Glomerular visceral epithelial cell (primary cell): ENCODE data around the gene ZNF217.
"Not testable (repeated sequence)": the region's sequence is repeated elsewhere in the genome, so short reads cannot be mapped to it uniquely, and the experiment has no call there.

Source experiments
- DNase-seq: peaks from one replicate; pipeline ENCODE4 v3.0.0-alpha.2; 2016; ENCODE audit errors: extremely low spot score

The ZNF217 gene

GRCh38 chr20:53583660-53584549 is 9.7 kb downstream of the ZNF217 start:
- not testable (repeated sequence) for DNase-seq

GRCh38 chr20:53582574-53583351 is 10.9 kb downstream of the ZNF217 start:
- DNase-seq: peak; percentile 80

- no peak for DNase-seq
Observed at GRCh38 chr20:53582251-53582570, 11.4 kb downstream of the ZNF217 start.

- DNase-seq: no peak
Observed at GRCh38 chr20:53581444-53582250, 12.0 kb downstream of the ZNF217 start.

GRCh38 chr20:53580376-53581111 is 13.1 kb downstream of the ZNF217 start:
- no peak for DNase-seq

- DNase-seq: peak; percentile 50
Observed at GRCh38 chr20:53579581-53580375, 13.9 kb downstream of the ZNF217 start.

GRCh38 chr20:53579266-53579580 is 14.4 kb downstream of the ZNF217 start:
- DNase-seq: no peak

GRCh38 chr20:53578492-53579222 is 15.0 kb downstream of the ZNF217 start:
- peak; percentile 88 for DNase-seq

- DNase-seq: no peak
Observed at GRCh38 chr20:53576586-53577318, 16.9 kb downstream of the ZNF217 start.

- no peak for DNase-seq
Observed at GRCh38 chr20:53576195-53576580, 17.5 kb downstream of the ZNF217 start.

GRCh38 chr20:53575481-53576194 is 18.0 kb downstream of the ZNF217 start:
- no peak for DNase-seq

GRCh38 chr20:53574819-53575218 is 18.8 kb downstream of the ZNF217 start:
- DNase-seq: no peak

- no peak for DNase-seq
Observed at GRCh38 chr20:53574259-53574789, 19.3 kb downstream of the ZNF217 start.

- DNase-seq: no peak
Observed at GRCh38 chr20:53571555-53572286, 21.9 kb downstream of the ZNF217 start.

- DNase-seq: no peak
Observed at GRCh38 chr20:53570446-53571276, 23.0 kb downstream of the ZNF217 start.

GRCh38 chr20:53569606-53570307 is 23.9 kb downstream of the ZNF217 start:
- no peak for DNase-seq
